Measurements from ENCODE around the gene MEF2C. TPM values are rescaled to one million over a fixed set of nuclear protein-coding genes. Genes with fewer than 3 reads are reported as not detected.

MEF2C gene
- total RNA-seq, 1 donor from 2014 or later: 1.9 TPM

DNA sequence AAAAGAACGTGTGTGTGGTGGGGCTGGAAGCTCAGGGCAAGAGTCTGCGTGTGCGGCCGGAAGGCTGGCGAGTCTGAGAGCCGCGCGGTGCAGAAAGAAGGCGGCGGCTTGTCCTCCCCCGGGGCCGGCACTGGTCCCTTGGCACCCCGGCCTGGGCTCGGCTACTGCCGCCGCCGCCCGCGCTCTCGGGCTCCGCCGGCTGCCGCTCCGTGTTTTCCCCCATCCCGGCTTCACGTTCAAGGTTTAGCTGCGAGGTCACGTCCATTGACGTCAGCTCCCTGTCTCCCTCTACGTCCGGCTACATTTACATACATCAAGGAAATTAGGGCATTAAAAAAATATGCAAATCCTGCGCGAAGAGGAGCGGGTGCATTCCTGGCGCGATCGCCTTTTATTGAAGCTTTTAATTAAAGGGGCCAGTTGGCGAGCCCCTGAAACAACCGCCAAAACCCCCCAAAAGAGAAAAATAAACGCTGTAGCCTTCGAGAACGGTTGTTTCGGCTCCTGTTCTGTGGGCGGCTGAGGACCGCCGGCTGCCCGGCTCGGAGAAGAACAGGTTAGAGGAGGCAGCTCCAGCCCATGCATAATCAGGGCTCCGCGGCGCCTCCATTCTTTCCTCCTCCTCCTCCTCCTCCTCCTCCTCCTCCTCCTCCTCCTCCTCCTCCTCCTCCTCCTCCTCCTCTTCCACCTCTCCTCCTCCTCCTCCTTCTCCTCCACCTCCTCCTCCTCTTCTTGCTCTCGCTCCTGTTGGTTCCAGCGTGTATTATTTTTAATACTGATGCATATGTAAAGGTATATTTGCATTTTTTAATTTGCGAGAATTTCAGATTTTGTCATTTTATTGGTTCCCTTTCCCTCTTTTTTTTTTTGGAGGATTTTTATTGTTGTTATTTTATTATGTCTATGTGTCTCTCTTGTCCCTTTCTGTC lies 207.0 kb downstream of the MEF2C start:
- no peak for DNase-seq (ENCODE audit: low spot score, unreplicated experiment)
- H3K4me3 Mint-ChIP-seq (ENCODE audit: low read depth): peak overlapping the region; percentile 67

DNA sequence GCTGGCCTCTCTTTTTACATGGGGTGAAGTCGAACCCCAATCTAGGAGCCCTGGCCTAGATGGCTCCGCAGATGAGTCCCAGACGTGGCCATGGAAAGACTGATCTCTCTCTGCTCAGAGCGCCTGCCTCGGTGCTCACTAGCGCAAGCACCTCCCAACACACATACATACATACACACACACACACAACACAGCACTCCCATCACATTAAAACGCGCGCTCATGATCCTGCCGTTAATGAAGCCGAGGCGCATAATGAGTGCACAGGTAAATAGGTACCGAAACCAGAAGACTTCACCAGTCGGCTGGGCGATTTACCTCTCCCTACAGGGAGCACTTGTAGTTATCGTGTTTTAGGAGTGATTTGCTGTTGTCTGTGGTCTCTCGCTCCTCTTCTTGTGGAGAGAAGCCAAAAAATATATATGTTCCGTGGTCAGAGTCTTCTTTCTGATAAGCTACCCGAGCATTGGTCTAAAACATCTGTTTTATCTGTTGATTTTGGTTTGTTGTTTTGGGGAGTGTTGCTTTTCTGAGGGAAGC lies 207.7 kb downstream of the MEF2C start:
- Mint-ChIP-seq H3K9me3 (ENCODE audit: low read depth) (no peaks in the 10 kb centered on the region), H3K27me3 (peaks cover 97% of the 10 kb centered on the region), H3K36me3 (ENCODE audit: insufficient read depth) (no peaks in the 10 kb centered on the region), H3K4me3 (ENCODE audit: low read depth) (peak overlapping the region; percentile 67), H3K27ac (peak overlapping the region; percentile 71), H3K4me1 (ENCODE audit: low read depth) (peaks cover 11% of the 10 kb centered on the region)
- no peak for DNase-seq (ENCODE audit: low spot score, unreplicated experiment)
- TF ChIP-seq, protein P1, sequence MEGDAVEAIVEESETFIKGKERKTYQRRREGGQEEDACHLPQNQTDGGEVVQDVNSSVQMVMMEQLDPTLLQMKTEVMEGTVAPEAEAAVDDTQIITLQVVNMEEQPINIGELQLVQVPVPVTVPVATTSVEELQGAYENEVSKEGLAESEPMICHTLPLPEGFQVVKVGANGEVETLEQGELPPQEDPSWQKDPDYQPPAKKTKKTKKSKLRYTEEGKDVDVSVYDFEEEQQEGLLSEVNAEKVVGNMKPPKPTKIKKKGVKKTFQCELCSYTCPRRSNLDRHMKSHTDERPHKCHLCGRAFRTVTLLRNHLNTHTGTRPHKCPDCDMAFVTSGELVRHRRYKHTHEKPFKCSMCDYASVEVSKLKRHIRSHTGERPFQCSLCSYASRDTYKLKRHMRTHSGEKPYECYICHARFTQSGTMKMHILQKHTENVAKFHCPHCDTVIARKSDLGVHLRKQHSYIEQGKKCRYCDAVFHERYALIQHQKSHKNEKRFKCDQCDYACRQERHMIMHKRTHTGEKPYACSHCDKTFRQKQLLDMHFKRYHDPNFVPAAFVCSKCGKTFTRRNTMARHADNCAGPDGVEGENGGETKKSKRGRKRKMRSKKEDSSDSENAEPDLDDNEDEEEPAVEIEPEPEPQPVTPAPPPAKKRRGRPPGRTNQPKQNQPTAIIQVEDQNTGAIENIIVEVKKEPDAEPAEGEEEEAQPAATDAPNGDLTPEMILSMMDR (IDR thresholded peaks at IDR 0.05; ENCODE audit: unreplicated experiment): no peak

More for the DNA sequence above, 207.0 kb downstream of the MEF2C start:
- H3K27me3 Mint-ChIP-seq: peaks cover 96% of the 10 kb centered on the region
- H3K27ac Mint-ChIP-seq: peak overlapping the region; percentile 71
- TF ChIP-seq, protein P1 (IDR thresholded peaks at IDR 0.05; ENCODE audit: unreplicated experiment): no peak
- no peaks in the 10 kb centered on the region for H3K36me3 Mint-ChIP-seq (ENCODE audit: insufficient read depth)
- no peaks in the 10 kb centered on the region for H3K9me3 Mint-ChIP-seq (ENCODE audit: low read depth)
- H3K4me1 Mint-ChIP-seq (ENCODE audit: low read depth): peaks cover 11% of the 10 kb centered on the region

DNA sequence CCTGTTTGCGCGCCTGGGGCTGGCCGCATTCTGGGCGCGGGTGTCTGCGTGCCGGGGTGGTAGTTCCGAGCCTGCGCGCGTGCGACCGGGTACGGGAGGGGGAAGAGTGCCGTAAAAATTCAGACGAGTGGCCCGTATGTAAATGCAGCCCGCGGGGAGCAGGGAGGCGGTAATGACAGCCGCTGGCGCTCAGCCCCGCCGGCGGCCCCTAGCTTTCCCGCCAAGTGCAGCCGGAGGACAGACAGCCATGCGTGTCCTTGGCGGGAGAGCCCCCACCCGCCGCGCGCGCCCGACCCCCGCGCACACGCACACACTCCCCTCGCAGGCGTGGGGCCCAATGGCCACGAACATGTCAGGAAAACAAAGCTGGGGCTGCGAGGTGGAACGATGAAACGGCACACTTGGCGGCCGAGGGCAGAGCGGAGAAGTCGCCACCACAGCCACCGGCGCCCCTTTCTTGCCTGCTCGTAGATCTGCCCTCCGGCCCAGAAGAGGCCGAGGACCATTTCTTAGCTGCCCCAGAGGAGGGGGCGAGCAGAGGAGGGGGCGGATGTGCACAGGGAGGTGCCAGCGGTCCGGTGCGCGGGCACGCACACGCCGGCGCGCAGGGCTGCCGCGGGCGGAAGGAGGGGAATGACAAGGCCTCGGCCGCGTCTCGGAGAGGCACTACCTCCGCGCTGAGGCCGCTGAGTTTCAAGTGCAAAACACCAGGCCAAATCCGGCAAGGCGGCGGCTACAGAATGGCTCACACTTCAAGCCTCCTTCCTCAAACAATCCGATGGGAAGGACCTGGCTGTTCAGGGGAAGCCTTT lies 208.4 kb downstream of the MEF2C start:
- Mint-ChIP-seq H3K27me3 (peaks cover 97% of the 10 kb centered on the region), H3K4me3 (ENCODE audit: low read depth) (peak overlapping the region; percentile 68), H3K4me1 (ENCODE audit: low read depth) (peaks cover 11% of the 10 kb centered on the region), H3K9me3 (ENCODE audit: low read depth) (no peaks in the 10 kb centered on the region), H3K27ac (no peak overlapping the region), H3K36me3 (ENCODE audit: insufficient read depth) (no peaks in the 10 kb centered on the region)
- TF ChIP-seq, protein P1 (IDR thresholded peaks at IDR 0.05; ENCODE audit: unreplicated experiment): no peak
- no peak for DNase-seq (ENCODE audit: low spot score, unreplicated experiment)

DNA sequence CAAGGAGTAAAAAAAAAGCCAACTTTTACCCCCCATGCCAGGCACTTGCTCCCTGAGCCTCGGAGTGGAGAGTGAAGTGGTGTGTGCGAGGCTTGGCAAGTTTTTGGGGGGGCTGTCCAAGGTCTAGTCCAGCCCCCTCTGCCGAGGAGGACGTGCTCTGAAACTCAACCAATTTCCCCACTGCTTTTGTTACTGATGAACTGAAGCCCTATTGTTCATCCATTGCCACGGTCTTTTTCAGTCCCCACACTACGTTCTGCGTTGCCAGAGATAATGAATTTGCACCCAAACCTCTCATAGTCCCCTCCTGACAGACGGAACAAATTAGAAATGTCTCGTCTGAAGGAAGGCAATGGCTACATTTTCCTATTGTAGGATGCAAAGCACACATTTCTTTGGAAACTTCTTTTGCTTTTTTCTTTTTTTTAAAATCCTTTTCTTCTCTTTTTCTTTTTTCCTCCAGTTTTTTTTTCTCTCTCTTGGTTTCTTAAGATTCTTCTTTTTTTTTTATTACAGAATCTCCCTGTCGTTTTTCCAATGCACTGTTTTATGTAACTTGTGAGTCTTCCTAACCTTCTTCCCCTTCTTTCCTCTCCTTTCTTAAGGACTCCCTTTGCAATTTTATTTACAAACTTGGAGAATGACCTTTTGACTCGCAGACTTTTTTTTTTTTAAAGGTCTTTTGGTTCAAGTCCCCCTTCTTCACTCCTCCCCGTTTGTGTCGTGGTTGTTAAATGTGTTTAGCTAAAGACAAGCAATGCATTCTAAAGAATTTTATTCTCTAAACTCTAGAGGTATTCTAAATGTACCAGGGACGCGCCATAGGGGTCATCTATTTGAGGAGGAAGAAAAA lies 209.5 kb downstream of the MEF2C start:
- H3K4me3 Mint-ChIP-seq (ENCODE audit: low read depth): peak overlapping the region; percentile 63
- DNase-seq (ENCODE audit: low spot score, unreplicated experiment): no peak
- H3K4me1 Mint-ChIP-seq (ENCODE audit: low read depth): peaks cover 11% of the 10 kb centered on the region
- H3K9me3 Mint-ChIP-seq (ENCODE audit: low read depth): no peaks in the 10 kb centered on the region
- peak overlapping the region; percentile 38 for H3K27ac Mint-ChIP-seq
- TF ChIP-seq, protein P1 (IDR thresholded peaks at IDR 0.05; ENCODE audit: unreplicated experiment): no peak
- H3K36me3 Mint-ChIP-seq (ENCODE audit: insufficient read depth): no peaks in the 10 kb centered on the region
- H3K27me3 Mint-ChIP-seq: peaks cover 97% of the 10 kb centered on the region
